Measurements from ENCODE around the gene KCNJ11.

Gene KCNJ11

GRCh38 chr11:17383461-17383860, 5.0 kb downstream of the KCNJ11 start:
- no peak overlapping the region for H3K4me3 ChIP-seq (ENCODE audit: low read depth, low read length)
- DNase-seq (ENCODE audit: low read depth): no peak
- TF ChIP-seq, protein P1, sequence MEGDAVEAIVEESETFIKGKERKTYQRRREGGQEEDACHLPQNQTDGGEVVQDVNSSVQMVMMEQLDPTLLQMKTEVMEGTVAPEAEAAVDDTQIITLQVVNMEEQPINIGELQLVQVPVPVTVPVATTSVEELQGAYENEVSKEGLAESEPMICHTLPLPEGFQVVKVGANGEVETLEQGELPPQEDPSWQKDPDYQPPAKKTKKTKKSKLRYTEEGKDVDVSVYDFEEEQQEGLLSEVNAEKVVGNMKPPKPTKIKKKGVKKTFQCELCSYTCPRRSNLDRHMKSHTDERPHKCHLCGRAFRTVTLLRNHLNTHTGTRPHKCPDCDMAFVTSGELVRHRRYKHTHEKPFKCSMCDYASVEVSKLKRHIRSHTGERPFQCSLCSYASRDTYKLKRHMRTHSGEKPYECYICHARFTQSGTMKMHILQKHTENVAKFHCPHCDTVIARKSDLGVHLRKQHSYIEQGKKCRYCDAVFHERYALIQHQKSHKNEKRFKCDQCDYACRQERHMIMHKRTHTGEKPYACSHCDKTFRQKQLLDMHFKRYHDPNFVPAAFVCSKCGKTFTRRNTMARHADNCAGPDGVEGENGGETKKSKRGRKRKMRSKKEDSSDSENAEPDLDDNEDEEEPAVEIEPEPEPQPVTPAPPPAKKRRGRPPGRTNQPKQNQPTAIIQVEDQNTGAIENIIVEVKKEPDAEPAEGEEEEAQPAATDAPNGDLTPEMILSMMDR (IDR thresholded peaks at IDR 0.05; ENCODE audit: low read depth, low read length, missing control alignments): no peak
- in situ Hi-C loops (cut with HindIII; ENCODE audit: low sequenced_read_pairs): no loop called here

DNA sequence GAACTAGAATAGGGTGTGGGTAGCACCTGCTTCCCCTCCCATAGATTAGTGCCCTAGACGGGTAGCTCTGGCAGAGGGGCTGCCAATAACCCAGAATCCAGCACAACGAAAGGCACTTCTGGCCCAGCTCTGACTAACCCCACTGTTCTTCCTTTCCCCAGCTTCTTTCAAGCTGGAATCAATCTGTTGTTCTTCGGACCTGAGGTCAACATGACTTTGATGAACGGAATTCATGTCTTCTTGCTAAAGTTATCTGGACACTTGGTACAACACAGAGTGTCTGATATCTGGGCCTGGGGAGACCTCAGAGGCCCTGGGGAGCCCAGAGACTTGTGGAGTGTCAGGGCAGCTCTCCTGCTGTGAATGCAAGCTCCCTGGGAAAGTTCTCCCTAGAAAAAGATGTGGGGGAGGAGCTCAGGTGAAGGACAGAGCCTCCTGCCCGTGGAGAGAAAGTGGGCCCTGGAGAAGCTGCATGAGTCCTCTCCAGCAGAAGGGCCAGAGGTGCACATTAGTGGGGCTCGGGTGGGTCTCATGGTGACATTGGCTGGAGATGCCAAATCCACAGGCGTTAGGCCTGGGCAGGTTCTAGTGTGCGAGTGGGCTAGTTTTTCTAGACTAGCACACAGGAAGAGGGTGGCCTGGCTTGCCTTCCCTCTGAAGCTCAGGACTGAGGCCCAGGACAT, 6.3 kb downstream of the KCNJ11 start:
- TF ChIP-seq, protein P1 (IDR thresholded peaks at IDR 0.05; ENCODE audit: low read depth, low read length, missing control alignments): no peak
- H3K4me3 ChIP-seq (ENCODE audit: low read depth, low read length): no peak overlapping the region
- in situ Hi-C loops (cut with HindIII; ENCODE audit: low sequenced_read_pairs): no loop called here
- DNase-seq (ENCODE audit: low read depth): no peak

GRCh38 chr11:17381156-17381555, 7.3 kb downstream of the KCNJ11 start:
- no peak overlapping the region for H3K4me3 ChIP-seq (ENCODE audit: low read depth, low read length)
- no peak for DNase-seq (ENCODE audit: low read depth)
- in situ Hi-C loops (cut with HindIII; ENCODE audit: low sequenced_read_pairs): no loop called here
- TF ChIP-seq, protein P1 (IDR thresholded peaks at IDR 0.05; ENCODE audit: low read depth, low read length, missing control alignments): no peak

GRCh38 chr11:17379383-17380180, 8.9 kb downstream of the KCNJ11 start:
- TF ChIP-seq, protein P1 (IDR thresholded peaks at IDR 0.05; ENCODE audit: low read depth, low read length, missing control alignments): no peak
- no peak overlapping the region for H3K4me3 ChIP-seq (ENCODE audit: low read depth, low read length)
- in situ Hi-C loops (cut with HindIII; ENCODE audit: low sequenced_read_pairs): no loop called here
- no peak for DNase-seq (ENCODE audit: low read depth)

- TF ChIP-seq, protein P1 (IDR thresholded peaks at IDR 0.05; ENCODE audit: low read depth, low read length, missing control alignments): no peak
- no peak for DNase-seq (ENCODE audit: low read depth)
- in situ Hi-C loops (cut with HindIII; ENCODE audit: low sequenced_read_pairs): no loop called here
- H3K4me3 ChIP-seq (ENCODE audit: low read depth, low read length): no peak overlapping the region
These were observed 9.8 kb downstream of the KCNJ11 start for GRCh38 chr11:17378655-17379054.

DNA sequence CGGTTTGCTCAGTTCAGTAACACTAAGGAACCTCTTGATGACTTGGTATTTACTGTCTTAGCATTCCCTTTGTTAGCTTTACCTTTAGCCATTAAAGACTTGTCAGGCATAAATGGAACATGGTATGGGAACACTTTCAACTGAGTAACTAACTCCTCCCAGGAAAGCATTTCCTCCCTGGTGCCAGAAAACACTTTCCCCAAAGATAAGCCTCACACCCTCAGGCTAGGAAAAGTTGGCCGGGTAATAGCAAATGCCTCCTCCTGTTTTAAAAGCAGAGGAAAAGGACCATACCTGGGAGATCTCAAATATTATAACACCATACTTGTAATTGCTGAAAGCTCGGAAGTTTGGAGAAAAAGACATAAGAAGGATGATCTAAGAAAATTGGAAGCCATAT, 12.0 kb downstream of the KCNJ11 start:
- TF ChIP-seq, protein P1 (IDR thresholded peaks at IDR 0.05; ENCODE audit: low read depth, low read length, missing control alignments): no peak
- no peak overlapping the region for H3K4me3 ChIP-seq (ENCODE audit: low read depth, low read length)
- in situ Hi-C loops (cut with HindIII; ENCODE audit: low sequenced_read_pairs): no loop called here
- no peak for DNase-seq (ENCODE audit: low read depth)

All from astrocyte of the cerebellum (primary cell).